GM12872 (cell line): ENCODE data around the gene IMP3.

Experiments
- TF ChIP-seq, protein P1 (sequence below): IDR thresholded peaks from 3 replicates; pipeline ENCODE4 v1.5.1; 2011; ENCODE audit warnings: low read depth, mild to moderate bottlenecking, low read length, moderate library complexity; ENCODE audit not compliant: insufficient read depth

Gene IMP3

GRCh38 chr15:75650908-75651809, 11.1 kb upstream of the IMP3 start:
- TF ChIP-seq, protein P1, sequence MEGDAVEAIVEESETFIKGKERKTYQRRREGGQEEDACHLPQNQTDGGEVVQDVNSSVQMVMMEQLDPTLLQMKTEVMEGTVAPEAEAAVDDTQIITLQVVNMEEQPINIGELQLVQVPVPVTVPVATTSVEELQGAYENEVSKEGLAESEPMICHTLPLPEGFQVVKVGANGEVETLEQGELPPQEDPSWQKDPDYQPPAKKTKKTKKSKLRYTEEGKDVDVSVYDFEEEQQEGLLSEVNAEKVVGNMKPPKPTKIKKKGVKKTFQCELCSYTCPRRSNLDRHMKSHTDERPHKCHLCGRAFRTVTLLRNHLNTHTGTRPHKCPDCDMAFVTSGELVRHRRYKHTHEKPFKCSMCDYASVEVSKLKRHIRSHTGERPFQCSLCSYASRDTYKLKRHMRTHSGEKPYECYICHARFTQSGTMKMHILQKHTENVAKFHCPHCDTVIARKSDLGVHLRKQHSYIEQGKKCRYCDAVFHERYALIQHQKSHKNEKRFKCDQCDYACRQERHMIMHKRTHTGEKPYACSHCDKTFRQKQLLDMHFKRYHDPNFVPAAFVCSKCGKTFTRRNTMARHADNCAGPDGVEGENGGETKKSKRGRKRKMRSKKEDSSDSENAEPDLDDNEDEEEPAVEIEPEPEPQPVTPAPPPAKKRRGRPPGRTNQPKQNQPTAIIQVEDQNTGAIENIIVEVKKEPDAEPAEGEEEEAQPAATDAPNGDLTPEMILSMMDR = no peak

- TF ChIP-seq, protein P1 = no peak
Observed at GRCh38 chr15:75649848-75650247, 9.8 kb upstream of the IMP3 start.

- TF ChIP-seq, protein P1 = no peak
Observed at GRCh38 chr15:75649045-75649761, 9.2 kb upstream of the IMP3 start.

DNA sequence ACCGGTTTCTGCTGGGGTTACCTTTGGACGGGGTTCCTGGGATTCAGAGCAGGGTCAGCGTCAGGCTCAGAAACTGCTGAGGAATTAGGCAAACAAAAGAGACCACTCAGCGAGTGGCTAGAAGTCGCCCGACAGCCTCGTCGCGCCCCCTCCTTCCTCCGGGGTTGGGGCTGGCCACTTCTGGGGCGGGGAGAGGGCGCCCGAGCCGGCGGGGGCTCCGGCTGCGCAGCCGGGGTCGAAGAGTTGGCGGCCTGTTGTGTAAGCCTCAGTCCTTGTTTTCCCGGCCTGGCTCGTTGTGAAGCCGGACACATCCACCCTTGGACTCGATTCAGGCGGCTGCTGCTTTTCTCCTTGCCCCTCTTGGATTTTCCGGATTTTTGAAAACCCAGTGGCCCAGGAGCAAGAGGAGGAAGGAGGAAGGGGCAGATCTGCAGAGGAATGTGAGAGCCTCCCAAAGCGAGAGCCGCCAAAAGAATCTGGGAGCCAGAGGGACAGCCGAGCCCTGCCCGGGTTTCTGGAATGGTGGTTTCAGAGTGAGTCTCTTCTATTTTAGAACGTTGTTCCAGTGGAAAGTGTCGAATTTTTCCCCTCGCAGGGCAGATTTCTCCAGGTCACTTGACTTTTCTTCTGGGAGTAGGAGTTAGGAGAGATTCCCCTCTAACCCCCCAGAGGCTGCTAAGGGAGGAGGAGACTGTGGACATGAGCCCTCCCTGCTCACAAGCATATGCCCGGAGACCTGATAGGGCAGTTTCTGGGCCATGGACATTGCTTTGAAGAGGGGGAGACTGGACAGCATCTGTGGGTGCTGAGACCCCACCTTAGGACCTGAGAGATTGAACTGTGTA, 8.4 kb upstream of the IMP3 start:
- TF ChIP-seq, protein P1 = no peak

- TF ChIP-seq, protein P1 = peak; percentile 75
Observed at GRCh38 chr15:75647370-75648155, 7.5 kb upstream of the IMP3 start, which contains the start of gene SNX33. Gene SNX33 (plus strand): TSS chr15:75647912. CDS start chr15:75649103, 1,191 bp downstream.

- TF ChIP-seq, protein P1 = no peak
Observed at GRCh38 chr15:75646944-75647364, 6.9 kb upstream of the IMP3 start.
